Upper lobe of left lung (tissue), 4 donors: ENCODE data around the gene SLCO1B3.

Experiments used
- POLR2A ChIP-seq, 4 donors: fragments of 450-650 bp; IDR thresholded peaks; one replicate each; pipeline ENCODE4 v1.5.1; 2016 to 2017; ENCODE audit warnings: antibody characterized with exemption in 4 of 4, mild to moderate bottlenecking in 2 of 4
- POLR2AphosphoS5 ChIP-seq, 2 donors: sonication (generic); formaldehyde crosslinking; IDR thresholded peaks; one replicate each; pipeline ENCODE4 v1.5.1; 2017; ENCODE audit warnings: antibody characterized with exemption in 2 of 2
- TF ChIP-seq, protein P1 (sequence below), 6 experiments: fragments of 450-650 bp in 4 of 6; fragments of 200-600 bp in 2 of 6; sonication (generic) in 2 of 6; IDR thresholded peaks; one replicate each; pipeline ENCODE4 v1.5.1; 2016 to 2019; ENCODE audit warnings: antibody characterized with exemption in 6 of 6

DNA sequence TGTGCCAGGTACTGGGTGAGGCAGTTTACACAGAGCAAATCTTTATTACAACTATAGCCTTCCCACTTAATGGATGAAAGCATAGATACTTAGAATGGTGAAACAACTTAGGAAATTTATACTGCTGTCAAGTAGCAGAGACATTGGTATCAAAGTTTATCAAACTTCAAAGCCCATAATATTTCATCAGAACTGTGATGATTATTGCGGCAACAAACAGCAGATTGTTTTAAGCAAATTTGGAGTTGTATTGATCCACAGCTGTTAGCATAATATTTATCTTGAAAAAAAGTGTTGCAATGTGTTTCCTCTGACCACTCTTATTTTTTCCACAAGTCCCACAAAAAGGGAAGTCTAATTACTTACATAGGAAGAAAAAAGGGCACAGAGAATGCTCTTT is 2.0 kb upstream of the SLCO1B3 start:
- TF ChIP-seq, protein P1, sequence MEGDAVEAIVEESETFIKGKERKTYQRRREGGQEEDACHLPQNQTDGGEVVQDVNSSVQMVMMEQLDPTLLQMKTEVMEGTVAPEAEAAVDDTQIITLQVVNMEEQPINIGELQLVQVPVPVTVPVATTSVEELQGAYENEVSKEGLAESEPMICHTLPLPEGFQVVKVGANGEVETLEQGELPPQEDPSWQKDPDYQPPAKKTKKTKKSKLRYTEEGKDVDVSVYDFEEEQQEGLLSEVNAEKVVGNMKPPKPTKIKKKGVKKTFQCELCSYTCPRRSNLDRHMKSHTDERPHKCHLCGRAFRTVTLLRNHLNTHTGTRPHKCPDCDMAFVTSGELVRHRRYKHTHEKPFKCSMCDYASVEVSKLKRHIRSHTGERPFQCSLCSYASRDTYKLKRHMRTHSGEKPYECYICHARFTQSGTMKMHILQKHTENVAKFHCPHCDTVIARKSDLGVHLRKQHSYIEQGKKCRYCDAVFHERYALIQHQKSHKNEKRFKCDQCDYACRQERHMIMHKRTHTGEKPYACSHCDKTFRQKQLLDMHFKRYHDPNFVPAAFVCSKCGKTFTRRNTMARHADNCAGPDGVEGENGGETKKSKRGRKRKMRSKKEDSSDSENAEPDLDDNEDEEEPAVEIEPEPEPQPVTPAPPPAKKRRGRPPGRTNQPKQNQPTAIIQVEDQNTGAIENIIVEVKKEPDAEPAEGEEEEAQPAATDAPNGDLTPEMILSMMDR (IDR thresholded peaks at IDR 0.05) = no peak
- no peak for TF ChIP-seq POLR2AphosphoS5 (IDR thresholded peaks at IDR 0.05)
- no peak for TF ChIP-seq POLR2A (IDR thresholded peaks at IDR 0.05)
